HCT116 (cell line): Measurements from ENCODE around the gene ADAM20. TPM values are rescaled to one million over a fixed set of nuclear protein-coding genes. Genes with fewer than 3 reads are reported as not detected.

Experiments
- ATAC-seq: fragments of 200-7000 bp; cut with Tn5 transposase; 2 replicates; pipeline ENCODE4 v1.9.1; 2020; ENCODE audit warnings: mild to moderate bottlenecking, moderate library complexity
- BruUV-seq: library from RNA; stranded (reverse); fragments of 400-500 nt; replicated peaks from 2 replicates; lab custom pipeline; 2021; lab: Mats Ljungman, UMichigan
- CTCF ChIA-PET: fragments of 300-600 bp; sonication (Branson Sonifier 250); formaldehyde crosslinking; loops from one replicate; lab custom pipeline; 2021; ENCODE audit warnings: antibody characterized with exemption; lab: Charles Lee
- POLR2A ChIA-PET: fragments of 300-600, 350-600 bp; sonication (Branson Sonifier 250); formaldehyde crosslinking; loops from one replicate; lab custom pipeline; 2021; ENCODE audit warnings: antibody characterized with exemption; lab: Charles Lee
- RAD21 ChIA-PET, 2 experiments: fragments of 300-600 bp; sonication (Branson Sonifier 250); formaldehyde crosslinking; loops; one replicate each; lab custom pipeline; 2023; ENCODE audit warnings: low total read pairs in 2 of 2; ENCODE audit not compliant: uncharacterized antibody in 2 of 2, unreplicated experiment in 2 of 2, low non-redundant PET in 1 of 2; lab: Charles Lee
- DNase-seq: peaks from one replicate; pipeline ENCODE4 v3.0.0-alpha.2; 2010; ENCODE audit warnings: low read depth, low spot score
- H2AFZ ChIP-seq: fragments of 200-600 bp; shearing (Covaris generic), sonication (generic); 2 replicates; pipeline ENCODE4 v1.6.1; 2017; ENCODE audit warnings: low read depth, mixed run types, mixed read lengths, antibody characterized with exemption, low read length; ENCODE audit not compliant: poor library complexity, severe bottlenecking
- H3K27ac ChIP-seq: 2 replicates; pipeline ENCODE4 v1.5.1; 2012; ENCODE audit warnings: low read depth, low read length
- H3K27me3 ChIP-seq: fragments of 200-600 bp; sonication (generic); 2 replicates; pipeline ENCODE4 v1.6.1; 2016; ENCODE audit warnings: mixed run types, low read length, mixed read lengths; ENCODE audit not compliant: insufficient read depth
- H3K36me3 ChIP-seq, 2 experiments: fragments of 200-500 bp in 1 of 2; fragments of 200-600 bp in 1 of 2; sonication (Bioruptor generic) in 1 of 2; sonication (generic) in 1 of 2; 2 replicates each; pipeline versions ENCODE4 v1.5.1 to v1.6.1; 2014 to 2016; ENCODE audit warnings: low read length in 2 of 2, inconsistent platforms in 1 of 2, mixed read lengths in 1 of 2, mixed run types in 1 of 2; ENCODE audit not compliant: insufficient read depth in 2 of 2, control insufficient read depth in 1 of 2
- H3K4me1 ChIP-seq, 2 experiments: fragments of 200-600 bp in 1 of 2; sonication (generic) in 1 of 2; 2 replicates each; pipeline versions ENCODE4 v1.5.1 to v1.6.1; 2012 to 2017; ENCODE audit warnings: low read length in 2 of 2, inconsistent platforms in 1 of 2, mild to moderate bottlenecking in 1 of 2, mixed read lengths in 1 of 2, mixed run types in 1 of 2, moderate library complexity in 1 of 2; ENCODE audit not compliant: insufficient read depth in 2 of 2, control insufficient read depth in 1 of 2
- H3K4me2 ChIP-seq: fragments of 200-600 bp; sonication (generic); 2 replicates; pipeline ENCODE4 v1.6.1; 2017; ENCODE audit warnings: mixed run types, low read length, mixed read lengths
- H3K4me3 ChIP-seq, 2 experiments: fragments of 200-600 bp in 1 of 2; sonication (generic) in 1 of 2; replicated peaks in 1 of 2; 2 replicates each; pipeline ENCODE4 v1.5.1; 2011 to 2016; ENCODE audit warnings: low read length in 2 of 2, control low read depth in 1 of 2, low read depth in 1 of 2, mild to moderate bottlenecking in 1 of 2, mixed read lengths in 1 of 2, mixed run types in 1 of 2
- H3K79me2 ChIP-seq: fragments of 200-600 bp; sonication (generic); 2 replicates; pipeline ENCODE4 v1.6.1; 2017; ENCODE audit warnings: mild to moderate bottlenecking, mixed run types, low read length, moderate library complexity, mixed read lengths; ENCODE audit not compliant: insufficient read depth
- H3K9ac ChIP-seq: fragments of 200-600 bp; sonication (generic); 2 replicates; pipeline ENCODE4 v1.6.1; 2016; ENCODE audit warnings: low read length, mixed read lengths
- H3K9me2 ChIP-seq: fragments of 200-600 bp; sonication (generic), shearing (Covaris generic); 2 replicates; pipeline ENCODE4 v1.6.1; 2017; ENCODE audit warnings: mixed run types, mild to moderate bottlenecking, moderate library complexity; ENCODE audit not compliant: insufficient read depth
- H3K9me3 ChIP-seq, 2 experiments: fragments of 200-500 bp in 1 of 2; fragments of 200-600 bp in 1 of 2; sonication (Bioruptor generic) in 1 of 2; sonication (generic) in 1 of 2; 2 replicates each; pipeline ENCODE4 v1.6.1; 2014 to 2017; ENCODE audit warnings: low read length in 2 of 2, mixed read lengths in 2 of 2, inconsistent platforms in 1 of 2, low read depth in 1 of 2, mild to moderate bottlenecking in 1 of 2, mixed run types in 1 of 2, moderate library complexity in 1 of 2; ENCODE audit not compliant: control insufficient read depth in 1 of 2, insufficient read depth in 1 of 2
- H4K20me1 ChIP-seq: fragments of 200-600 bp; sonication (generic), shearing (Covaris generic); 2 replicates; pipeline ENCODE4 v1.6.1; 2017; ENCODE audit warnings: mixed run types, mild to moderate bottlenecking, moderate library complexity; ENCODE audit not compliant: insufficient read depth
- CBX3 ChIP-seq: IDR thresholded peaks from 2 replicates; pipeline ENCODE4 v1.6.1; 2012; ENCODE audit warnings: low read depth
- SP1 ChIP-seq: IDR thresholded peaks from 2 replicates; pipeline ENCODE4 v1.6.1; 2012; ENCODE audit warnings: low read depth
- TCF7L2 ChIP-seq: IDR thresholded peaks from 2 replicates; pipeline ENCODE4 v1.7.0; 2011; ENCODE audit warnings: borderline replicate concordance, inconsistent platforms; ENCODE audit not compliant: insufficient read depth, insufficient read length; ENCODE audit errors: extremely low read depth
- ZFX ChIP-seq: fragments of 450-650 bp; IDR thresholded peaks from 2 replicates; pipeline ENCODE4 v1.6.1; 2017
- intact Hi-C: fragments of 100-400 bp; cut with micrococcal nuclease; formaldehyde crosslinking; loops from 2 replicates; pipeline ENCODE4 v1.10.0; 2022
- total RNA-seq: library from RNA; stranded (reverse); gene quantifications from one replicate; pipeline ENCODE4 v1.2.1, GENCODE V29; 2021; ENCODE audit not compliant: unreplicated experiment
- TF ChIP-seq, protein P1 (sequence below): IDR thresholded peaks from 2 replicates; pipeline ENCODE4 v1.6.1; 2012; ENCODE audit warnings: low read depth
- TF ChIP-seq, protein P2 (sequence below): IDR thresholded peaks from 2 replicates; pipeline ENCODE4 v1.6.1; 2012

The ADAM20 gene
- total RNA-seq, 1 experiment from 2014 or later: 0.57 TPM

DNA sequence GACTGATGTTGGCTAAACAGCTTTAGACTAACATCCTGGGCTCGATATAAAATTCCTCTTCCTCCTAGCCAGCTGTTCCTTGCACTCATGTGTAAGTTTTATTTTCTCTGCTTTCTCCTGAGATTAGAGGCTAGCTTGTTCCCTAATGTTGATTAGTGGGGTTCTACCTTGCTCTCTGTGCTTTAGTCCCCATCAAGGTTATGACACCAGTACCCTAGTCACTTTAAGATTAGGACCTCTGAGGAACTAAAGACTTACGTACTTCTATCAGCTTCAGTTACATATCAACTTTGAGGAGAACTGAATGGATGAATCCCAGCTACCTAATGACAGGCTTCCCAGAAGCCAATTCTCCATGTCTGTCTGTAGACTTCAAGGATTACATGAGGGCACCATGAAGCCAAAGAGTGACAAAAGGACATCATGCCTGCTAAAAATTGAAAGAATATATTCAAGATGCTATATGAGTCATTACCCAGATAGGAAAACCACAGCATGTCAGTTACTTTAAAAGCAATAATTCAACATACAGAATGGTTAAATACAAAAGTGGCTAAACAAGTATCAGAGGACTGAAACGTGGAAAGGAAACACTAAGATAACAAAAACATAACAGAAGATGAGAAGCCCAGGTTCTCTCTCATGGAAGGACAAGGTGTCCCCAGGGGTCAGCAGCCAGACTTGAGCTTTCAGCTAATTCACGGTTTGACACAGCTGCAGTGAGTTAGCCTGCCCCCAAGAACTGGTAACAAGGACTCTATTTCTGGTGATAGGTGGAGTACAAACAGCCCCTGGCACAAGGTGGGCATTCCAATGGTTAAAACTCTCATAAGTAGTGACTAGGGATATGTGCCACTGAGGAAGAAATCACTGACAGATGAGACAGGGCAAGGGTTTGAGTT, 20.4 kb downstream of the ADAM20 start:
- Histone ChIP-seq H4K20me1 (no peaks in the 10 kb centered on the region), H3K36me3 (no peaks in the 10 kb centered on the region), H3K27ac (no peak overlapping the region), H3K79me2 (no peaks in the 10 kb centered on the region), H2AFZ (no peak overlapping the region), H3K9ac (no peak overlapping the region), H3K4me1 (no peaks in the 10 kb centered on the region), H3K4me3 (no peak overlapping the region), H3K9me2 (no peaks in the 10 kb centered on the region)
- no peak for DNase-seq
- CTCF ChIA-PET: no interaction called here
- intact Hi-C loops: no loop called here
- TF ChIP-seq ZFX (no peak), TCF7L2 (no peak), SP1 (no peak), CBX3 (no peak)
- TF ChIP-seq, protein P1, sequence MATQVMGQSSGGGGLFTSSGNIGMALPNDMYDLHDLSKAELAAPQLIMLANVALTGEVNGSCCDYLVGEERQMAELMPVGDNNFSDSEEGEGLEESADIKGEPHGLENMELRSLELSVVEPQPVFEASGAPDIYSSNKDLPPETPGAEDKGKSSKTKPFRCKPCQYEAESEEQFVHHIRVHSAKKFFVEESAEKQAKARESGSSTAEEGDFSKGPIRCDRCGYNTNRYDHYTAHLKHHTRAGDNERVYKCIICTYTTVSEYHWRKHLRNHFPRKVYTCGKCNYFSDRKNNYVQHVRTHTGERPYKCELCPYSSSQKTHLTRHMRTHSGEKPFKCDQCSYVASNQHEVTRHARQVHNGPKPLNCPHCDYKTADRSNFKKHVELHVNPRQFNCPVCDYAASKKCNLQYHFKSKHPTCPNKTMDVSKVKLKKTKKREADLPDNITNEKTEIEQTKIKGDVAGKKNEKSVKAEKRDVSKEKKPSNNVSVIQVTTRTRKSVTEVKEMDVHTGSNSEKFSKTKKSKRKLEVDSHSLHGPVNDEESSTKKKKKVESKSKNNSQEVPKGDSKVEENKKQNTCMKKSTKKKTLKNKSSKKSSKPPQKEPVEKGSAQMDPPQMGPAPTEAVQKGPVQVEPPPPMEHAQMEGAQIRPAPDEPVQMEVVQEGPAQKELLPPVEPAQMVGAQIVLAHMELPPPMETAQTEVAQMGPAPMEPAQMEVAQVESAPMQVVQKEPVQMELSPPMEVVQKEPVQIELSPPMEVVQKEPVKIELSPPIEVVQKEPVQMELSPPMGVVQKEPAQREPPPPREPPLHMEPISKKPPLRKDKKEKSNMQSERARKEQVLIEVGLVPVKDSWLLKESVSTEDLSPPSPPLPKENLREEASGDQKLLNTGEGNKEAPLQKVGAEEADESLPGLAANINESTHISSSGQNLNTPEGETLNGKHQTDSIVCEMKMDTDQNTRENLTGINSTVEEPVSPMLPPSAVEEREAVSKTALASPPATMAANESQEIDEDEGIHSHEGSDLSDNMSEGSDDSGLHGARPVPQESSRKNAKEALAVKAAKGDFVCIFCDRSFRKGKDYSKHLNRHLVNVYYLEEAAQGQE: no peak
- TF ChIP-seq, protein P2, sequence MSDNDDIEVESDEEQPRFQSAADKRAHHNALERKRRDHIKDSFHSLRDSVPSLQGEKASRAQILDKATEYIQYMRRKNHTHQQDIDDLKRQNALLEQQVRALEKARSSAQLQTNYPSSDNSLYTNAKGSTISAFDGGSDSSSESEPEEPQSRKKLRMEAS: no peak
- TF ChIP-seq, all 23 proteins: peak for 0
- BruUV-seq: no TSS peak
- H3K9me3 ChIP-seq: no peaks in the 10 kb centered on the region; a peak in 1 of 4 replicates
- POLR2A ChIA-PET: no interaction called here
- RAD21 ChIA-PET: interaction anchor here in 1 of 2 experiments (0.6 kb wide), 1 partner anchor 284 kb away, joined by 3 read pairs; no protein-coding TSS in a partner anchor
- no peak overlapping the region for H3K4me2 ChIP-seq
- no peaks in the 10 kb centered on the region for H3K27me3 ChIP-seq
- ATAC-seq: no peak
